Limb (tissue), 2 donors: ENCODE measurements around the gene JUND.

ENCODE experiments used
- DNase-seq, 2 donors: peaks; one replicate each; pipeline ENCODE4 v3.0.0-alpha.2; 2016; ENCODE audit errors: extremely low spot score in 2 of 2

The JUND gene

GRCh38 chr19:18308948-18309325 lies 27.5 kb upstream of the JUND start:
- DNase-seq, result no peak

- DNase-seq, result no peak
Measured at GRCh38 chr19:18308051-18308947, 26.9 kb upstream of the JUND start.

GRCh38 chr19:18307271-18307681 lies 25.9 kb upstream of the JUND start:
- DNase-seq, result no peak

DNA sequence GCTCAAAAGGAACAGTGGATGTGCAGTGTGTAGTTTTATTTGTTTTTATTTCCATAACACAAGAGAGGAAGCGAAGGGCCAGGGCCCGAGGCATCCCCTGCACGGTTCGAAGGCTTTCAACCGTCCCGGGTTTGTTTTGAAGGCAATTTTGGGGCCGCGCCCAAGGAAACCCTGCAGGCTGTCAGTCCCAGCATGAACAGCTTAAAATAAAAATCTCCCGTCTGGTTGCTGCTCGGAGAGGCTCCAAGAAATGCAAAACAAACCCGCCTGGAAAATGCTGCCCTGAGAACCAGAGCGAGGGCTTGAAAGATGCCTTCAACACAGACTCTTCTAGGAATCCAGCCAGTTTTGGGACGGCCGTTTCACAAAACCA lies 25.5 kb upstream of the JUND start:
- peak in 1 of 2 donors; percentile 42 for DNase-seq

GRCh38 chr19:18306209-18306887 lies 24.9 kb upstream of the JUND start:
- no peak for DNase-seq

GRCh38 chr19:18304458-18305310 lies 23.3 kb upstream of the JUND start:
- DNase-seq, result peak in 1 of 2 donors; percentile 78

GRCh38 chr19:18304208-18304457 lies 22.7 kb upstream of the JUND start:
- DNase-seq, result no peak

DNA sequence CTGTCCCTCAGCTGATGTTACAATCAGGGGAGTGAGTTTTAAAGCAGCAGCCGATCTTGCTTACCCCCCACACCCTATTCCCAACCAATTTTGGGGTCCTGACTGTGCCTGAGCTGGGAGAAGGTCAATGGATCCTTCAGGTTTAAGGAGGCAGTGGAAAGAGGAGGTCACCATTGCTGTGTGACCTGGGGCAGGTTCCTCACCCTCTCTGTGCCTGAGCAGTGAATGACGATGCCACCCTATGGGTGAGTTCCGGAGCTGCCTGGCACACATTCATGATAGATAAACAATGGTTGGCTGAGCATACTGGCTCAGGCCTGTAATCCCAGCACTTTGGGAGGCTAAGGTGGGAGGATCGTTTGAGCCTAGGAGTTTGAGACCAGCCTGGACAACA lies 20.3 kb upstream of the JUND start:
- DNase-seq, result no peak

- peak in 1 of 2 donors; percentile 42 for DNase-seq
Measured at GRCh38 chr19:18300930-18301717, 19.7 kb upstream of the JUND start.

- no peak for DNase-seq
Measured at GRCh38 chr19:18299654-18300053, 18.2 kb upstream of the JUND start.

- no peak for DNase-seq
Measured at GRCh38 chr19:18298601-18299000, 17.2 kb upstream of the JUND start.

GRCh38 chr19:18297308-18297707 lies 15.9 kb upstream of the JUND start:
- no peak for DNase-seq

DNA sequence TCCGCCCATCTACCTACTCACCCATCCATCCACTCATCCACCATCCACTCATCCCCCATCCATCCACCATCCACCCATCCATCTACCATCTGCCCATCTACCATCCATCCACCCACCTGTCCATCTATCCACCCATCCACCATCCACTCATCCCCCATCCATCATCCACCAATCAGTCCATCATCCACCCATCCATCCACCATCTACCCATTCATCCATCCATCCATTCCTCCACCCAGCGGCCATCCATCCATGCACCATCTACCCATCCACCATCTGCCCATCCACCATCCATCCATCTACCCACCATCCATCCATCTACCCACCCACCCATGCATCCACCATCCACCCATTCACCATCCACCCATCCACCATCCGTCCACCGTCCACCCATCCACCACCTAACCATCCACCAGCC lies 13.6 kb upstream of the JUND start:
- no peak for DNase-seq

DNA sequence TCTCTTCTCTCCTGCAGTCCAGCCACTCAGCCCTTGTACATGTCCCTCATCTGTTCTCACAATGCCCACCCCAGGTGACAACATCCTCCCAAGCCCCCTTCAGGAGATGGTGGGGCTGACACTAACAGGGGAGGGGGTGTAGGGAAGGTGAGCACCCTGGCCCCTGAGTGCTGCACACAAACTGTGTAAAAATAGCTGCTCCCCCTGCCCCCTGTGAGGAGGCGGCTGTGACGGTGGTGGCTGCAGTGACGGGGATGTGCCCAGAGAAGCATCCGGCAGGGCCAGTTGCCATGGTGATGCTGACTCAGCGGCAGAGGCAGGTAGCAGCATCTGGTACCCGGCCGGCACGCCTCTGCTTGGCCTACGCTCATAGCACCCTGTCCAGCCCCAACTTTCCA lies 13.0 kb upstream of the JUND start:
- peak in 1 of 2 donors; percentile 60 for DNase-seq

- peak in 1 of 2 donors; percentile 34 for DNase-seq
Measured at GRCh38 chr19:18293642-18294466, 12.4 kb upstream of the JUND start.

DNA sequence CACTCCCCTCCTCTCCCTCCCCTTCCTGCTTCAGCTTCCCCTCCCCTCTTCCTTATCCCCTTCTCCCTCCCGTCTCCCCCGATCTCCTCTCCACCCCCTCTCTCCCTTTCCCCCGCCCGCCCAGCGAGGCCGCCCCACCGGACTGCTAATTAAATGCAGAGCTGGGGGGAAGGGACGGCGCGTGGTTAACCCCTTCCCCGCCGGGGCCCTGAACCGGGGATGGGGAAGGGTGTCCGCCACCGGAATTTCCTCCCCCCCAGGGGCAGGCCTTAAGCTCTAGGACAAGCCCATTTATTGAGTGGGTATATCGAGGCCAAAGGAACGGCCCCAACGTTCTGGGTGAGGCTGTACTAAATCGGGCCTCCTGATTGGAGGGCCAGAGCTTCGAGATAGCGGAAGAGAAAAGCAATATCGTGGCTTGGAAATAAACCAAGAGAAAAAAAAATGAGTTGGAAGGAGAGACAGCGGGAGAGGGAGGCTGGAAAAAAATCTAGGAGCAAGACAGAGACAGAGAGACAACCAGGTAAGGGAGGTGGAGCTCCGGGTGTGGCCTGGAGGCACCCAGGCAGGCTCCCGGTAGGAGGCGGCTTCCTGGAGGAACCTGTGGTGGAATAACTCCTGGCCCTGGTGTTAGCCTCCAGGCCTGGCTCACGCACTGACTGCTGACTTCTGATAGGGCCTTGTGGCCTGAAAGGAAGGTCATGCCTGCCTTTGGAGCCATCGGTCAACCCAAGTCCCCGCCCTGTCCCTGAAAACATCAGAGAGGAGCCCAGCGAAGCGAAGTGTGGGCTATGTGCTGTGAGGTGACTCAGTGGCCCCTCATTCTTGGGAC lies 11.6 kb upstream of the JUND start:
- DNase-seq, result peak; percentile 89 to 91

DNA sequence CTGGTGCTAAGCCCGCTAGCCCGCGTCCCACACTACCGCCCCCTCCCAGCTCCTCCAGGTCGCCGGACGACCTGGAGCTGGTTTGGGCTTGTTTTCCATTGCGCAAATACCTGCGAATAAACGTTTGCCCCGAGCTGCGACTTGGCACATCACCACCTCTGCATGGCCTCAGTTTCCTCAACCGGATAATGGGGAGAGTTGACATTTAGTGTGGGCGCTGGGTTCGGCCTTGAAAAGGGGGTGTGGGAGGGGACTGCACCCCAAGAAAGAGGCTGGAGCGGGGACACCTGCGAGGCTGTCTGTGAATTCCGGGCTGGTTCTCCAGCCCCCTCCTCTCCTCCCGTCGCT lies 11.0 kb upstream of the JUND start:
- no peak for DNase-seq

GRCh38 chr19:18291590-18292461 lies 10.4 kb upstream of the JUND start:
- DNase-seq, result peak; percentile 85 to 89
